Ovary (tissue), 3 donors: Measurements from ENCODE around the gene CDKAL1.

Source experiments
- EP300 ChIP-seq: sonication (generic); formaldehyde crosslinking; IDR thresholded peaks from one replicate; pipeline ENCODE4 v1.6.1; 2017; ENCODE audit warnings: antibody characterized with exemption
- POLR2A ChIP-seq: fragments of 450-650 bp; IDR thresholded peaks from one replicate; pipeline ENCODE4 v1.6.1; 2017; ENCODE audit warnings: antibody characterized with exemption, mild to moderate bottlenecking, moderate library complexity
- TF ChIP-seq, protein P1 (sequence below), 3 donors: fragments of 450-650 bp in 2 of 3; fragments of 200-600 bp in 1 of 3; IDR thresholded peaks; one replicate each; pipeline versions ENCODE4 v1.5.1 to v1.8.0; 2016 to 2022; ENCODE audit warnings: antibody characterized with exemption in 3 of 3, mild to moderate bottlenecking in 1 of 3
- donor health status: DM: no; HTN: no; CAD: no.

DNA sequence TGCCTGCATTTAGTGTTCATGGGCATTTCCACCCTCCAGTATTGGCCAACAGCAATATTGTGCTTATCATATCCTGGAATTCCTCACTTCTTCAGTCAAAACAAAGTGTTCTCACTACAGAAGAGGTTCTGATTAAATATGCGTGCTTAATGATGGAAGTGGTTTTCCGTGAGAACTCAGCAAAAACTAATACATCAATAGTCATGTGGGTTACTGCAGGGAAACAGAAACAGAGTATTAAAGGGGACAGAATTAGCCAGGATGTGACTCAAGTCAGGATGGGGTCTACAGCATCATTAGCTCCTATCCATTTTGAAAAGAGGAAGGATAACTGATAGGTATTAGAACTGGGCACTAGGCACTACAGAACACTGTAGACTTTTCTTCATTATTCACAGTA is 384.6 kb downstream of the CDKAL1 start:
- TF ChIP-seq, protein P1, sequence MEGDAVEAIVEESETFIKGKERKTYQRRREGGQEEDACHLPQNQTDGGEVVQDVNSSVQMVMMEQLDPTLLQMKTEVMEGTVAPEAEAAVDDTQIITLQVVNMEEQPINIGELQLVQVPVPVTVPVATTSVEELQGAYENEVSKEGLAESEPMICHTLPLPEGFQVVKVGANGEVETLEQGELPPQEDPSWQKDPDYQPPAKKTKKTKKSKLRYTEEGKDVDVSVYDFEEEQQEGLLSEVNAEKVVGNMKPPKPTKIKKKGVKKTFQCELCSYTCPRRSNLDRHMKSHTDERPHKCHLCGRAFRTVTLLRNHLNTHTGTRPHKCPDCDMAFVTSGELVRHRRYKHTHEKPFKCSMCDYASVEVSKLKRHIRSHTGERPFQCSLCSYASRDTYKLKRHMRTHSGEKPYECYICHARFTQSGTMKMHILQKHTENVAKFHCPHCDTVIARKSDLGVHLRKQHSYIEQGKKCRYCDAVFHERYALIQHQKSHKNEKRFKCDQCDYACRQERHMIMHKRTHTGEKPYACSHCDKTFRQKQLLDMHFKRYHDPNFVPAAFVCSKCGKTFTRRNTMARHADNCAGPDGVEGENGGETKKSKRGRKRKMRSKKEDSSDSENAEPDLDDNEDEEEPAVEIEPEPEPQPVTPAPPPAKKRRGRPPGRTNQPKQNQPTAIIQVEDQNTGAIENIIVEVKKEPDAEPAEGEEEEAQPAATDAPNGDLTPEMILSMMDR (IDR thresholded peaks at IDR 0.05), result no peak
- TF ChIP-seq EP300 (no peak), POLR2A (no peak)
